A549 treated with CpdA at 1 μM for 4 hours (cell line): Measurements from ENCODE around the gene MSRB3. TPM values are rescaled to one million over a fixed set of nuclear protein-coding genes. Genes with fewer than 3 reads are reported as not detected.

Experiments
- total RNA-seq: library from RNA; stranded (reverse); fragments of 200-300 nt; extraction: Qiagen RNA extraction; gene quantifications from 5 replicates; pipeline ENCODE4 v1.2.3, GENCODE V29; 2022; ENCODE audit warnings: low read depth

MSRB3 gene
- 21.1 to 24.6 TPM (median 23.2 TPM) in 5 replicates for total RNA-seq

DNA sequence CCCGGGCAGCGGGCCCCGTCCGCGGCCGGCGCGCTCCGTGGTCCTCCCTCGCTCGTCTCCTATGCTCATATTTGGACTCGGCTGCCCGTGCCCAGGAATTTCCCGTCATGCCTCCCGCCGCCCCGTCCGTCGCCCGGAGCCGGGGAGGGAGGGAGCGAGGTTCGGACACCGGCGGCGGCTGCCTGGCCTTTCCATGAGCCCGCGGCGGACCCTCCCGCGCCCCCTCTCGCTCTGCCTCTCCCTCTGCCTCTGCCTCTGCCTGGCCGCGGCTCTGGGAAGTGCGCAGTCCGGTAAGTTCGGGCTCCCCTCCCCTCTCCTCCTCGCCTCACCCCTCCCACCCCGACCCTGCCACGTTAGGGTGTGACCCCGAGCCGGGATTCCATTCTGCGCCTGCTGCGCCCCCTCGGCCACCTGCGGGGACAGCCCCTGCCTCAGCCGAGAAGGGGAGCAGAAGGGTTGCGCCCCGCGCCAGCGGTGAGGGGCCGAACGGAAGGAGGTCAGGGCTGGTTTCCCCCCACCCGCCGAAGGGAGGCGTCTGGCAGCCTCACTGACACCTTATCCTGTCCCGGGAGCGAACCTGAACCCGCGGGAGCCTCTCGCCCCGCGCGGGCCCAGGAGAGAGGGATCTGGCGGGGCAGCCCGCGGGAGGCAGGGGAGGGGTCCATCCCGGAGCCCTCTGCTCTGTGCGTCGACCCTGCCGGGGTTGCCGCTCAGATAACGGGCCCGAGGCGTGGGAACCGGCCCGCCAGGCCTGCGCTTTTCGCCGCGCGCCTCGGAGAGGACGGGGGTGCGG, at the start of gene MSRB3:
TSS of gene MSRB3 (plus strand) at position 108 of the 793 bp plus-strand sequence. CDS start 29,897 bp downstream, outside the sequence.

Other genes with a start within 250 kb of the MSRB3 start
- not detected in 5 replicates for gene WIF1, start 157.4 kb upstream of the MSRB3 start, total RNA-seq
- gene LEMD3, start 109.1 kb upstream of the MSRB3 start, total RNA-seq: 9.7 to 12.4 TPM (median 12.0 TPM) in 5 replicates